ELF-1 (cell line): ENCODE results near the gene FGF6.
"Not testable (repeated sequence)": the region's sequence is repeated elsewhere in the genome, so short reads cannot be mapped to it uniquely, and the experiment has no call there.

Experiments used
- DNase-seq: peaks from one replicate; pipeline ENCODE4 v3.0.0-alpha.2; 2016; ENCODE audit warnings: low read depth, low spot score

Gene FGF6

DNA sequence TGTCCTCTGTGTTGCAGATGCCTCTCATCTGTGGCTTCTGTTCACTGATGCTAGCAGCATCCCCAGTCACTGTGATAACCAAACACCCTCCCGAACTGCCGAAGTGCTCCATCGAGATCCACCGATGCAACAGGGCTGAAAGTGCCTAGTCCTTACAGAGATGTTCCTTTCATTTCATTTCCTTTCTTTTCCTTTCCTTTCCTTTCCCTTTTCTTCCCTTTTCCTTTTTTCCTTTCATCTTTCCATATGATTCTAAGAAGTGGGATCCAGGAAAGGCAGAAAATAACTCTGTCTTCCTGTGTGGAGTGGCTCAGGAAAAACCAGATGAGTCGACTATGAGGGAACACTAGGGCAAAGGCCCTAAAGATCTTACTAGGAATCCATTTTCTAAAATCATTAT is 26.7 kb downstream of the FGF6 start:
- no peak for DNase-seq

- DNase-seq, result no peak
Measured at GRCh38 chr12:4417936-4418335, 27.7 kb downstream of the FGF6 start.

GRCh38 chr12:4417455-4417854 is 28.2 kb downstream of the FGF6 start:
- no peak for DNase-seq

DNA sequence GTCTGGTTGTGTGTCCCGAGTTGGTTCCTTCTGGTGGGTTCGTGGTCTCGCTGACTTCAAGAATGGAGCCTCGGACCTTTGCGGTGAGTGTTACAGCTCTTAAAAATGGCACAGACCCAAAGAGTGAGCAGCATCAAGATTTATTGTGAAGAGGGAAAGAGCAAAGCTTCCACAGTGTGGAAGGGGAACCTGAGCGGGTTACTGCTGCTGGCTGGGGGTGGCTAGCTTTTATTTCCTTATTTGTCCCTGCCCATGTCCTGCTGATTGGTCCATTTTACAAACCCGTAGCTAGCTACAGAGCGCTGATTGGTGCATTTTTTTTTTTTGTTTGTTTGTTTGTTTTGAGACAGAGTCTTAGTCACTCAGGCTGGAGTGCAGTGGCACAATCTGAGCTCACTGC is 29.3 kb downstream of the FGF6 start:
- DNase-seq, result no peak

DNA sequence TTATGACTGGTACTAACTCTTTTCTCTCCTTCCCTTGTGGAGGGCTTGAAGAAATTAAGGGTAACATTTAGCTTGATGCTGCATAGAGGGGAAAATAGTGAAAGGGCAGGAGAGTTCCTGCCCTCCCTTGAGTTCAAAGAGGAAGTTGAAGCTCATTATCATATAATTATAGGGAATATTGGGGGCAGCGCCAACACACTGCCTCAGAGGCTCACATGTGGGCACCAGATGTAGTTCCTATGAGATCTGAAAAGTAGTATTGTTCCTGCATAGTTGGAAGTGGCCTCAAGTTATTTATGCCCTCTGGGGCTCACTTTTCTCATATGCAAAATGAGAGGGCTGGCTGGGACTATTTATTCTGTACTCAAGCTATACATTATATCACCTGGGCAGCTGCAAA is 33.1 kb downstream of the FGF6 start:
- DNase-seq, result no peak

GRCh38 chr12:4412056-4412455 is 33.6 kb downstream of the FGF6 start:
- no peak for DNase-seq

DNA sequence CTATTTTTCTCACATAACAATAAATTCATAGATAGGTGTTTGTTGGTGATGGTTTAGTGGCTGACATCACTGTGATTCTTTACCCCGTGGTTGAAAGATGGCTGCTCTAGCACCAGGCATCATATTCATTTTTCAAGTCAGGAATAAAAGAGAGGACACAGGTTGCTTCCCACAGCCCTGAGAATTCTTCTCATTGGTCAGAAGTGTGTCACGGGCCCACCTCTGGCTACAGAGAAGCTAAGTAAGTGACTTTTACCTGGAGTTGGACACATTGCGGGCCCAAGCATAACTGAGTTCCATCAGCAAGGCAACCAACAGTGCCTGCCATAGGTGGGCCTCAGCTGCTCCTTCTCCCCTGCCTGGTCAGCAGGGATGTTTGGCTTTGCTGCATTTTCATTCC is 38.5 kb downstream of the FGF6 start:
- no peak for DNase-seq

- not testable (repeated sequence) for DNase-seq
Measured at GRCh38 chr12:4404877-4405637, 40.6 kb downstream of the FGF6 start.

DNA sequence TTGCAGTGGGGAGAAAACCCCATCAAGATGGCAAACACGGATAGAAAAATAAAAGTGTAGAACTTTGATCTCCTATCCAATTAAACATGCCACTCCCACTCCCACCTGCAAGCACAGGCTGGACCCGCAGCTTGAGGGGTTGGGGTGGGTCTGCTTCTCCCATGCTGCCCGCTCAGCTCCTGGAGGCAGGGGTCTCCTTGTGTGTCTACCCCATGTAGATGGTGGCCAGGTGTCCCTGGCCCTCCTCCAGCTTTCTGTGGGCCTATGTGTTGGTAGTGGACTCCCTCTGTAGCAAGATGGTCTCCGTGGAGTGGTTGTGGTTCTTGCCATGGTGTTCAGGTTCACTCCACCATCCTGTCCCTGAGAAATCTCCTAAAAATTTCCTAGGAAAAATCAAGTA is 42.6 kb downstream of the FGF6 start:
- DNase-seq, result no peak

DNA sequence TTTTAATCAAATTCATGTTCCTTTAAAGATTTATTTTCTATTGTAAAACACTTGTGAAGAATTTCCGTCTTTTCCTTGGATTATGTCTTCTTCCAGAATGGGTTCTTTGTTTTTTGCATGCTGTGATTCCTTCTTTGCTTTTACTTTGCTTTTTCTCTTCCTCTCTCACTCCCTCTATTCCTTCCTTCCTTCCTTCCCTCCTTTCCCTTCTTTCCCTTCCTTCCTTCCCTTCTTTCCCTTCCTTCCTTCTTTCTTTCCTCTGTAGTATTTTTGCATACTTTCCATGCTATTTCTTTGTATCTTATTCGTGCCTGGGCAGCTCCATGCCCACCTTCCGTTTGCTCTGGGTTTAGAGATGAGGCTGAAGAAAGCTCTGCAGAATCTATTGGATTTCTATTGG is 44.5 kb downstream of the FGF6 start:
- DNase-seq, result no peak

DNA sequence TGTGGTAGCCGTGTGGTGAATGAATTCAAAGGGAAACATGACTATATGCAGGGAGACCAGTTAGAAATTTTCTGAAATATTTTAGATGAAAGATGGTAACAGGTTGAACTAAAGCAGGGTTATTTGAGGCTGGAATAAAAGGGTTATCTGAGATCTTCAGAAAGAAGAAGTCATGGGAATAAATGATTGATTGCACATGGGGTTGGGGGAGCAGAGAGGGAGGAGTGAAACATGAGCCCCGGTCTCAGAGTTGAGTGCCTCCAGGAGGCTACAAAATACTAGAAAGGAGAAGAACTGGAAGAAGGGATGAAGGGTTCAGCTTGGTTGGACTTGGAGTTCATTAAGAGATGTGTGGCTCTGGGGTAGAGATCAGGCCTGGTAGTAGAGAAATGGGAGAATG is 49.8 kb downstream of the FGF6 start:
- DNase-seq, result no peak

DNA sequence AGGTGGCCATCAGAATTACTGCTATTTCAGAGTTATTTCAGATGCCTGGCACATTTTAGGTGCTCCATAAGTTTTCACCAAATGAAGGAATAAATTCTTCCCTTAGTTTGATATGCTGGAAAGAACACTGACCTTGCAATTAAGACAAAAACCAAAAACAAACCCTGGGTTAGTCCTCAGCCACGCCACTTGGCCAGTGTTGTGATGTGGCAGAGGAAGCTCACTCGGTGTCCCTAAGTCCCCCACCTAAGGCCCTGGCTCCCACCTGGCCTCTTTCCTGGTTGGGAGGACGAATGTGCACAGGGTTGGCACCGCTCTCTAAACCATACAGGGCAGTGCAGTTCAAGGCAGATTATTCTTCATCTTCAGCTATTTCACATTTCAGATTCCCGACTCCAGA is 52.4 kb downstream of the FGF6 start:
- no peak for DNase-seq

DNA sequence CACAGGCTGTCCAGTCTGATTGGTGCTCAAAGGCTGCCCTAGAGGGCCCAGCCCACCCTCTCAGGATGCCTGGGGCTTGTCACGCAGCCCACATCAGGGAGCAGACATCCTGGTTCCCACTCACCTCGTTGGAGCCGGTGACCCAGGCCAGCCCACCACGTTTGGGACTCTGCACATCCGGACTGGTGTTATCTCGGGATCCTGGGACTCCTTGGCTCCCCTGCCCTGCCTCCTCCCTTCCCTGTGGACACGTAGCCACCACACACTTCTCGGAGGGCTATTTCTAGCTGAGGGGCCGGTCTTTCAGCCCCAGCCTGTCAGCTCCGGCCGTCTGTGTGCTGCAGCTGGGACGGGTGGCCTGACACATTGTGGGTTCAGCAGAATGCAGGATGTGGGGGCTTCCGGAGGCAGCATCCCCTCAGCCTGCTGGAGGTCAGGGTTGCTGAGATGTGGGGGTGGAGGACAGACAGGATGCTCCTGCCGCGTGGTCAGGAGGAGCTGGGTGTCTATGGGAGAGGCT is 53.3 kb downstream of the FGF6 start:
- no peak for DNase-seq

DNA sequence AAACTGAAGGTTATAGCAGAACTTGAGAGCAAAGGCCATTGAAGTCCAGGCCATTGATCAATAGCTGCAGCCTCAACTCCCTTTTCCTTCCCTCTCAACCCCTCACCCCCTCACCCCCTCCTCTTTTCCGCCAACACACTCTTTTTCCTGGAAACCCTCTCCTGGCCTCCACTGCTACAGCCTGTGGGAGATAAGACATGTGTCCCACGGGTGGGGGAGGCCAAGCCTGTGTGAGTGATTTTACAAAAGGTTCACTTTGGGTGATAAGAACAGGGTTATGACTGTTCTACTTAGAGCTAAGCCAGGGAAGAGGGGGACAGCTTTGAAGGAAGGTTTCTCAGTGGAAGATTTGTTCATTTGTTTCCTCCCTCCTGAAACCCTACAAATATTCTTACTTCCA is 57.0 kb downstream of the FGF6 start:
- no peak for DNase-seq

DNA sequence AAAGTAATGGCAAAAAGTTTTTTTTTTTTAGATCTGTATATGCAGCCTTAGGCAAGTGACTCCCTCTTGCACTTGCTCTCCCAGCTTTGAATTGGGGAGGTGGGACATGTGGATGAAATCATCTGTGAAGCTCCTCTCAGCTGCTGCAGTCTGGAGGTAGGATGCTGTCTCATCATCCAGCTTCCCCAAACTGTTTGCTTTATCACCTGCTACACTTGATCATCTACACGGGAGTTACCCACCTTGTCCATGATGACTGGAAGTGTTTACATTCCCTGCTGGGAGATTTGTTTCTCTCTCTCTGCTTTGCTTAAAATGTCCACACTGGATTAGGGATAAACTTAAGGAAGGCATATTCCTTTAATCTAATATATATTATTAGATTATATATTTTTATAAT is 57.6 kb downstream of the FGF6 start:
- DNase-seq, result no peak

GRCh38 chr12:4387607-4388006 is 58.0 kb downstream of the FGF6 start:
- DNase-seq, result no peak

- DNase-seq, result no peak
Measured at GRCh38 chr12:4386801-4387200, 58.8 kb downstream of the FGF6 start.
